ENCODE results near the gene P2RY13. TPM values are rescaled to one million over a fixed set of nuclear protein-coding genes. Genes with fewer than 3 reads are reported as not detected.
A peak's percentile ranks its signal among the peaks of the same experiment; 100 is the strongest.

Gene P2RY13
- total and polyA plus RNA-seq, 5 donors from 2014 or later, result 0.13 TPM; not detected in 4

- Histone ChIP-seq H3K9me3 (ENCODE audit: control insufficient read depth in 2 of 2, low read length in 2 of 2) (no peaks in the 10 kb centered on the region), H3K4me3 (ENCODE audit: low read depth, low read length) (no peak overlapping the region), H3K36me3 (ENCODE audit: control insufficient read depth, insufficient read depth, low read length) (no peaks in the 10 kb centered on the region), H3K27me3 (ENCODE audit: control insufficient read depth, insufficient read depth, low read length) (no peaks in the 10 kb centered on the region), H3K27ac (ENCODE audit: insufficient read depth, low read length, poor library complexity, severe bottlenecking) (no peak overlapping the region), H3K4me1 (ENCODE audit: control insufficient read depth, insufficient read depth, low read length, poor library complexity, severe bottlenecking) (no peaks in the 10 kb centered on the region)
- peaks cover 26% of the 10 kb centered on the region for H3K27me3 Mint-ChIP-seq
- ATAC-seq (ENCODE audit: low read depth in 2 of 2) (no peak), DNase-seq (no peak)
- H3K36me3 Mint-ChIP-seq, result no peaks in the 10 kb centered on the region
- no peak overlapping the region for H3K27ac Mint-ChIP-seq
- H3K9me3 Mint-ChIP-seq, result no peaks in the 10 kb centered on the region
- no peak overlapping the region for H3K4me3 Mint-ChIP-seq
- peaks cover 0 to 3% (median 0%) of the 10 kb centered on the region in 4 donors for H3K4me1 Mint-ChIP-seq
Observed at GRCh38 chr3:151314137-151314536, 15.2 kb downstream of the P2RY13 start.

- Mint-ChIP-seq H3K27me3 (peaks cover 17% of the 10 kb centered on the region), H3K27ac (no peak overlapping the region), H3K9me3 (no peaks in the 10 kb centered on the region), H3K4me1 (peaks cover 0 to 3% (median 0%) of the 10 kb centered on the region in 4 donors), H3K4me3 (no peak overlapping the region), H3K36me3 (no peaks in the 10 kb centered on the region)
- H3K4me1 ChIP-seq (ENCODE audit: control insufficient read depth, insufficient read depth, low read length, poor library complexity, severe bottlenecking), result no peaks in the 10 kb centered on the region
- no peaks in the 10 kb centered on the region for H3K27me3 ChIP-seq (ENCODE audit: control insufficient read depth, insufficient read depth, low read length)
- H3K27ac ChIP-seq (ENCODE audit: insufficient read depth, low read length, poor library complexity, severe bottlenecking), result no peak overlapping the region
- no peak for DNase-seq
- no peak overlapping the region for H3K4me3 ChIP-seq (ENCODE audit: low read depth, low read length)
- H3K36me3 ChIP-seq (ENCODE audit: control insufficient read depth, insufficient read depth, low read length), result no peaks in the 10 kb centered on the region
- ATAC-seq (ENCODE audit: low read depth in 2 of 2), result no peak
- H3K9me3 ChIP-seq (ENCODE audit: control insufficient read depth in 2 of 2, low read length in 2 of 2), result no peaks in the 10 kb centered on the region
Observed at GRCh38 chr3:151312972-151313371, 16.4 kb downstream of the P2RY13 start.

- Histone ChIP-seq H3K27ac (ENCODE audit: insufficient read depth, low read length, poor library complexity, severe bottlenecking) (no peak overlapping the region), H3K36me3 (ENCODE audit: control insufficient read depth, insufficient read depth, low read length) (no peaks in the 10 kb centered on the region), H3K27me3 (ENCODE audit: control insufficient read depth, insufficient read depth, low read length) (no peaks in the 10 kb centered on the region), H3K4me1 (ENCODE audit: control insufficient read depth, insufficient read depth, low read length, poor library complexity, severe bottlenecking) (no peaks in the 10 kb centered on the region), H3K4me3 (ENCODE audit: low read depth, low read length) (no peak overlapping the region), H3K9me3 (ENCODE audit: control insufficient read depth in 2 of 2, low read length in 2 of 2) (no peaks in the 10 kb centered on the region)
- ATAC-seq (ENCODE audit: low read depth in 2 of 2) (no peak), DNase-seq (no peak)
- H3K27me3 Mint-ChIP-seq, result no peaks in the 10 kb centered on the region
- H3K27ac Mint-ChIP-seq, result no peak overlapping the region
- no peaks in the 10 kb centered on the region for H3K36me3 Mint-ChIP-seq
- no peak overlapping the region for H3K4me3 Mint-ChIP-seq
- peaks cover 0 to 3% (median 0%) of the 10 kb centered on the region in 4 donors for H3K4me1 Mint-ChIP-seq
- no peaks in the 10 kb centered on the region for H3K9me3 Mint-ChIP-seq
Observed at GRCh38 chr3:151309566-151309965, 19.8 kb downstream of the P2RY13 start.

- no peak overlapping the region for H3K27ac ChIP-seq (ENCODE audit: insufficient read depth, low read length, poor library complexity, severe bottlenecking)
- ATAC-seq (ENCODE audit: low read depth in 2 of 2), result no peak
- Mint-ChIP-seq H3K4me1 (peaks cover 0 to 3% (median 0%) of the 10 kb centered on the region in 4 donors), H3K4me3 (no peak overlapping the region), H3K9me3 (peaks cover 0 to 1% (median 0%) of the 10 kb centered on the region in 7 donors), H3K27ac (no peak overlapping the region), H3K27me3 (peaks cover 11% of the 10 kb centered on the region), H3K36me3 (no peaks in the 10 kb centered on the region)
- DNase-seq, result no peak
- no peaks in the 10 kb centered on the region for H3K27me3 ChIP-seq (ENCODE audit: control insufficient read depth, insufficient read depth, low read length)
- no peaks in the 10 kb centered on the region for H3K36me3 ChIP-seq (ENCODE audit: control insufficient read depth, insufficient read depth, low read length)
- H3K9me3 ChIP-seq (ENCODE audit: control insufficient read depth in 2 of 2, low read length in 2 of 2), result no peaks in the 10 kb centered on the region
- no peak overlapping the region for H3K4me3 ChIP-seq (ENCODE audit: low read depth, low read length)
- H3K4me1 ChIP-seq (ENCODE audit: control insufficient read depth, insufficient read depth, low read length, poor library complexity, severe bottlenecking), result no peaks in the 10 kb centered on the region
Observed at GRCh38 chr3:151307583-151308488, 21.5 kb downstream of the P2RY13 start.

- H3K27me3 ChIP-seq (ENCODE audit: control insufficient read depth, insufficient read depth, low read length), result peaks cover 3% of the 10 kb centered on the region
- no peaks in the 10 kb centered on the region for H3K9me3 ChIP-seq (ENCODE audit: control insufficient read depth in 2 of 2, low read length in 2 of 2)
- DNase-seq (no peak), ATAC-seq (ENCODE audit: low read depth in 2 of 2) (no peak)
- peaks cover 0 to 2% (median 0%) of the 10 kb centered on the region in 7 donors for H3K9me3 Mint-ChIP-seq
- no peaks in the 10 kb centered on the region for H3K36me3 ChIP-seq (ENCODE audit: control insufficient read depth, insufficient read depth, low read length)
- H3K27ac Mint-ChIP-seq, result no peak overlapping the region
- H3K4me1 ChIP-seq (ENCODE audit: control insufficient read depth, insufficient read depth, low read length, poor library complexity, severe bottlenecking), result no peaks in the 10 kb centered on the region
- no peaks in the 10 kb centered on the region for H3K36me3 Mint-ChIP-seq
- no peak overlapping the region for H3K4me3 ChIP-seq (ENCODE audit: low read depth, low read length)
- H3K4me1 Mint-ChIP-seq, result peaks cover 0 to 3% (median 0%) of the 10 kb centered on the region in 4 donors
- H3K27me3 Mint-ChIP-seq, result peaks cover 16% of the 10 kb centered on the region
- H3K27ac ChIP-seq (ENCODE audit: insufficient read depth, low read length, poor library complexity, severe bottlenecking), result no peak overlapping the region
- H3K4me3 Mint-ChIP-seq, result no peak overlapping the region
Observed at GRCh38 chr3:151307131-151307530, 22.2 kb downstream of the P2RY13 start.

GRCh38 chr3:151306168-151306810 is 23.1 kb downstream of the P2RY13 start:
- H3K27me3 ChIP-seq (ENCODE audit: control insufficient read depth, insufficient read depth, low read length), result peaks cover 3% of the 10 kb centered on the region
- DNase-seq (no peak), ATAC-seq (ENCODE audit: low read depth in 2 of 2) (no peak)
- Mint-ChIP-seq H3K4me1 (peaks cover 0 to 3% (median 0%) of the 10 kb centered on the region in 4 donors), H3K4me3 (no peak overlapping the region), H3K27ac (peak overlapping the region in 2 of 3 donors; percentile 26 to 45), H3K9me3 (peaks cover 0 to 2% (median 0%) of the 10 kb centered on the region in 7 donors), H3K27me3 (peaks cover 16% of the 10 kb centered on the region), H3K36me3 (no peaks in the 10 kb centered on the region)
- no peaks in the 10 kb centered on the region for H3K4me1 ChIP-seq (ENCODE audit: control insufficient read depth, insufficient read depth, low read length, poor library complexity, severe bottlenecking)
- no peaks in the 10 kb centered on the region for H3K36me3 ChIP-seq (ENCODE audit: control insufficient read depth, insufficient read depth, low read length)
- H3K9me3 ChIP-seq (ENCODE audit: control insufficient read depth in 2 of 2, low read length in 2 of 2), result no peaks in the 10 kb centered on the region
- no peak overlapping the region for H3K27ac ChIP-seq (ENCODE audit: insufficient read depth, low read length, poor library complexity, severe bottlenecking)
- H3K4me3 ChIP-seq (ENCODE audit: low read depth, low read length), result no peak overlapping the region

GRCh38 chr3:151305775-151306151 is 23.6 kb downstream of the P2RY13 start:
- Histone ChIP-seq H3K4me1 (ENCODE audit: control insufficient read depth, insufficient read depth, low read length, poor library complexity, severe bottlenecking) (no peaks in the 10 kb centered on the region), H3K4me3 (ENCODE audit: low read depth, low read length) (no peak overlapping the region), H3K36me3 (ENCODE audit: control insufficient read depth, insufficient read depth, low read length) (no peaks in the 10 kb centered on the region), H3K9me3 (ENCODE audit: control insufficient read depth in 2 of 2, low read length in 2 of 2) (no peaks in the 10 kb centered on the region), H3K27me3 (ENCODE audit: control insufficient read depth, insufficient read depth, low read length) (peaks cover 3% of the 10 kb centered on the region), H3K27ac (ENCODE audit: insufficient read depth, low read length, poor library complexity, severe bottlenecking) (no peak overlapping the region)
- Mint-ChIP-seq H3K27ac (peak overlapping the region in 1 of 3 donors; percentile 26), H3K36me3 (no peaks in the 10 kb centered on the region), H3K9me3 (peaks cover 0 to 2% (median 0%) of the 10 kb centered on the region in 7 donors), H3K4me3 (no peak overlapping the region), H3K4me1 (peaks cover 0 to 3% (median 0%) of the 10 kb centered on the region in 4 donors), H3K27me3 (peaks cover 16% of the 10 kb centered on the region)
- DNase-seq (no peak), ATAC-seq (ENCODE audit: low read depth in 2 of 2) (no peak)
